Measurements from ENCODE around the gene BRF1.

GRCh38 chr14:105184461-105184860, 116.3 kb downstream of the BRF1 start:
- TF ChIP-seq, protein P1, sequence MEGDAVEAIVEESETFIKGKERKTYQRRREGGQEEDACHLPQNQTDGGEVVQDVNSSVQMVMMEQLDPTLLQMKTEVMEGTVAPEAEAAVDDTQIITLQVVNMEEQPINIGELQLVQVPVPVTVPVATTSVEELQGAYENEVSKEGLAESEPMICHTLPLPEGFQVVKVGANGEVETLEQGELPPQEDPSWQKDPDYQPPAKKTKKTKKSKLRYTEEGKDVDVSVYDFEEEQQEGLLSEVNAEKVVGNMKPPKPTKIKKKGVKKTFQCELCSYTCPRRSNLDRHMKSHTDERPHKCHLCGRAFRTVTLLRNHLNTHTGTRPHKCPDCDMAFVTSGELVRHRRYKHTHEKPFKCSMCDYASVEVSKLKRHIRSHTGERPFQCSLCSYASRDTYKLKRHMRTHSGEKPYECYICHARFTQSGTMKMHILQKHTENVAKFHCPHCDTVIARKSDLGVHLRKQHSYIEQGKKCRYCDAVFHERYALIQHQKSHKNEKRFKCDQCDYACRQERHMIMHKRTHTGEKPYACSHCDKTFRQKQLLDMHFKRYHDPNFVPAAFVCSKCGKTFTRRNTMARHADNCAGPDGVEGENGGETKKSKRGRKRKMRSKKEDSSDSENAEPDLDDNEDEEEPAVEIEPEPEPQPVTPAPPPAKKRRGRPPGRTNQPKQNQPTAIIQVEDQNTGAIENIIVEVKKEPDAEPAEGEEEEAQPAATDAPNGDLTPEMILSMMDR (conservative IDR thresholded peaks at IDR 0.05; ENCODE audit: low read depth, low read length), result no peak
- no peak for TF ChIP-seq EZH2 (IDR thresholded peaks at IDR 0.05; ENCODE audit: borderline replicate concordance, low read depth, low read length, poor library complexity, severe bottlenecking)

Measured in A673 (cell line).